Hepatocyte (in vitro differentiated cells): Measurements from ENCODE around the gene SHF. TPM values are rescaled to one million over a fixed set of nuclear protein-coding genes. Genes with fewer than 3 reads are reported as not detected.

ENCODE experiments used
- DNase-seq: peaks from one replicate; pipeline ENCODE4 v3.0.0-alpha.2; 2016; ENCODE audit warnings: low spot score
- H2AFZ ChIP-seq: fragments of 200-600 bp; sonication (generic); 2 replicates; pipeline ENCODE4 v1.6.0; 2016; ENCODE audit warnings: antibody characterized with exemption, mild to moderate bottlenecking
- H3K27ac ChIP-seq: fragments of 200-600 bp; sonication (generic); 2 replicates; pipeline ENCODE4 v1.5.1; 2016; ENCODE audit warnings: mild to moderate bottlenecking
- H3K27me3 ChIP-seq: fragments of 200-600 bp; sonication (generic); 2 replicates; pipeline ENCODE4 v1.6.1; 2016
- H3K36me3 ChIP-seq: fragments of 200-600 bp; sonication (generic); replicated peaks from 2 replicates; pipeline ENCODE4 v1.5.1; 2016; ENCODE audit warnings: low read depth; ENCODE audit not compliant: insufficient read depth
- H3K4me1 ChIP-seq: fragments of 200-600 bp; sonication (generic); 2 replicates; pipeline ENCODE4 v1.5.1; 2016; ENCODE audit warnings: mild to moderate bottlenecking, moderate library complexity; ENCODE audit not compliant: insufficient read depth
- H3K4me2 ChIP-seq: fragments of 200-600 bp; sonication (generic); 2 replicates; pipeline ENCODE4 v1.6.0; 2016
- H3K4me3 ChIP-seq: fragments of 200-600 bp; sonication (generic); 2 replicates; pipeline ENCODE4 v1.5.1; 2016; ENCODE audit warnings: mild to moderate bottlenecking
- H3K79me2 ChIP-seq: fragments of 200-600 bp; sonication (generic); 2 replicates; pipeline ENCODE4 v1.6.0; 2017; ENCODE audit warnings: mild to moderate bottlenecking
- H3K9me2 ChIP-seq: fragments of 200-600 bp; sonication (generic); replicated peaks from 2 replicates; pipeline ENCODE4 v1.6.0; 2017; ENCODE audit warnings: mild to moderate bottlenecking; ENCODE audit not compliant: insufficient read depth
- H3K9me3 ChIP-seq: fragments of 200-600 bp; sonication (generic); 2 replicates; pipeline ENCODE4 v1.5.1; 2016; ENCODE audit warnings: low read depth, mild to moderate bottlenecking
- H4K20me1 ChIP-seq: fragments of 200-600 bp; sonication (generic); 2 replicates; pipeline ENCODE4 v1.6.0; 2016; ENCODE audit warnings: mild to moderate bottlenecking; ENCODE audit not compliant: insufficient read depth, poor library complexity, severe bottlenecking
- EZH2 ChIP-seq: fragments of 200-600 bp; sonication (generic); IDR thresholded peaks from 2 replicates; pipeline ENCODE4 v1.6.1; 2016; ENCODE audit warnings: antibody characterized with exemption, mild to moderate bottlenecking, borderline replicate concordance
- EZH2phosphoT487 ChIP-seq: fragments of 200-600 bp; sonication (generic); IDR thresholded peaks from one replicate; pipeline ENCODE4 v1.6.1; 2018; ENCODE audit warnings: antibody characterized with exemption, mild to moderate bottlenecking, low read depth, moderate library complexity; ENCODE audit not compliant: unreplicated experiment, severe bottlenecking
- WGBS: methylation state at CpG from one replicate; pipeline ENCODE4 v1.1.6; 2016; ENCODE audit warnings: low lambda C conversion rate; ENCODE audit errors: missing lambda C conversion rate; 5-methylcytosine and 5-hydroxymethylcytosine counted together
- polyA plus RNA-seq: library from polyadenylated mRNA; unstranded; fragments of >200 nt; fragmentation: Nextera tagmentation; extraction: Ambion mirVana; gene quantifications from 2 replicates; pipeline ENCODE4 v1.2.1, GENCODE V29; 2016
- total RNA-seq: library from RNA; depleted of rRNA; stranded (reverse); fragments of >200 nt; gene quantifications from 2 replicates; pipeline ENCODE4 v1.2.3, GENCODE V29; 2014
- TF ChIP-seq, protein P1 (sequence below): fragments of 200-600 bp; sonication (generic); IDR thresholded peaks from 2 replicates; pipeline ENCODE4 v1.5.1; 2016; ENCODE audit warnings: antibody characterized with exemption, mild to moderate bottlenecking; ENCODE audit not compliant: poor library complexity

SHF gene
- total and polyA plus RNA-seq, 2 experiments from 2014 or later = 13.3 to 15.0 TPM

DNA sequence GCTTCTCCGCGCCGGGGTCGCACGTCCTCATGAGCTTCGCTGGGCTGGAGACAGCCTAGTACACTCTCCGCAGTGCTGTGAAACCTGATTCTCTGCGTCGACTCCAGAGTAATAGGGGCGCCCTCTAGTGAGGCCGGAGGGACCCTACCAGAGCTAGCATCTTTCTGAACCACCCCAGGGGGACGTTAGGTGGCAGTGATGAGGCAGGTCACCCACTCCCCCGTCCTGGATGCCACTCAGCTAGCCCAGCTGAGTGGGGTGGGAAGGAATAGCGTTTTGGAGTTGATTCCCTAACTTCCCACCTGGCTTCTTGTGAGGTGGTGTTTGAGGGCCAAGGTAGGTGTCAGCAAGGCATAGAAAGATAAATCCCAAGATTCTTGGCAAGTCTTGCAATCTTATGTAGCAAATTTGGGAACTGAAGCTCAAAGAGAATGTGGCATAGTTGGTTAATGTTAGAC, 69.6 kb downstream of the SHF start:
- peak overlapping the region; percentile 68 for H3K4me2 ChIP-seq
- H4K20me1 ChIP-seq = no peaks in the 10 kb centered on the region
- H3K4me1 ChIP-seq = peaks cover 14% of the 10 kb centered on the region
- peak; percentile 96 for DNase-seq
- H3K36me3 ChIP-seq = no peaks in the 10 kb centered on the region
- TF ChIP-seq, protein P1, sequence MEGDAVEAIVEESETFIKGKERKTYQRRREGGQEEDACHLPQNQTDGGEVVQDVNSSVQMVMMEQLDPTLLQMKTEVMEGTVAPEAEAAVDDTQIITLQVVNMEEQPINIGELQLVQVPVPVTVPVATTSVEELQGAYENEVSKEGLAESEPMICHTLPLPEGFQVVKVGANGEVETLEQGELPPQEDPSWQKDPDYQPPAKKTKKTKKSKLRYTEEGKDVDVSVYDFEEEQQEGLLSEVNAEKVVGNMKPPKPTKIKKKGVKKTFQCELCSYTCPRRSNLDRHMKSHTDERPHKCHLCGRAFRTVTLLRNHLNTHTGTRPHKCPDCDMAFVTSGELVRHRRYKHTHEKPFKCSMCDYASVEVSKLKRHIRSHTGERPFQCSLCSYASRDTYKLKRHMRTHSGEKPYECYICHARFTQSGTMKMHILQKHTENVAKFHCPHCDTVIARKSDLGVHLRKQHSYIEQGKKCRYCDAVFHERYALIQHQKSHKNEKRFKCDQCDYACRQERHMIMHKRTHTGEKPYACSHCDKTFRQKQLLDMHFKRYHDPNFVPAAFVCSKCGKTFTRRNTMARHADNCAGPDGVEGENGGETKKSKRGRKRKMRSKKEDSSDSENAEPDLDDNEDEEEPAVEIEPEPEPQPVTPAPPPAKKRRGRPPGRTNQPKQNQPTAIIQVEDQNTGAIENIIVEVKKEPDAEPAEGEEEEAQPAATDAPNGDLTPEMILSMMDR = peak; percentile 100
- TF ChIP-seq EZH2 = no peak
- H3K4me3 ChIP-seq = no peak overlapping the region
- no peaks in the 10 kb centered on the region for H3K9me3 ChIP-seq
- peaks cover 43% of the 10 kb centered on the region for H3K27me3 ChIP-seq
- H2AFZ ChIP-seq = no peak overlapping the region
- H3K79me2 ChIP-seq = no peaks in the 10 kb centered on the region
- 2% methylated on average over 14 of the region's 14 CpGs for WGBS
- H3K9me2 ChIP-seq = no peaks in the 10 kb centered on the region
- no peak overlapping the region for H3K27ac ChIP-seq

- DNase-seq = no peak
These were observed 70.2 kb downstream of the SHF start for GRCh38 chr15:45117308-45118130.

More at GRCh38 chr15:45117308-45118130, 70.2 kb downstream of the SHF start:
- 73% methylated on average over 33 of the region's 33 CpGs for WGBS
- no peaks in the 10 kb centered on the region for H3K9me2 ChIP-seq
- peaks cover 20% of the 10 kb centered on the region for H3K4me1 ChIP-seq
- no peaks in the 10 kb centered on the region for H3K9me3 ChIP-seq
- no peak overlapping the region for H3K4me3 ChIP-seq
- H3K79me2 ChIP-seq = no peaks in the 10 kb centered on the region
- no peak overlapping the region for H2AFZ ChIP-seq
- H3K27ac ChIP-seq = no peak overlapping the region
- H3K27me3 ChIP-seq = peaks cover 49% of the 10 kb centered on the region
- H3K36me3 ChIP-seq = no peaks in the 10 kb centered on the region
- H4K20me1 ChIP-seq = no peaks in the 10 kb centered on the region
- no peak for TF ChIP-seq EZH2
- TF ChIP-seq, protein P1 = no peak
- TF ChIP-seq EZH2phosphoT487 = no peak
- H3K4me2 ChIP-seq = peak overlapping the region; percentile 68

Other genes starting within 250 kb of the SHF start
- gene TERB2, start 231.3 kb downstream of the SHF start, total RNA-seq = not detected in 2 replicates
- gene TERB2, start 231.3 kb downstream of the SHF start, polyA plus RNA-seq = 0.19 TPM in 1 of 2 replicates, not detected in the other
- 112 and 116 TPM in 2 replicates for gene SORD, start 164.8 kb downstream of the SHF start, total RNA-seq
- 63.0 and 81.8 TPM in 2 replicates for gene SORD, start 164.8 kb downstream of the SHF start, polyA plus RNA-seq
- gene DUOX2, start 73.8 kb downstream of the SHF start, total RNA-seq = 34.2 and 37.4 TPM in 2 replicates
- gene DUOX2, start 73.8 kb downstream of the SHF start, polyA plus RNA-seq = 21.4 and 25.8 TPM in 2 replicates
- gene DUOXA2, start 73.6 kb downstream of the SHF start, total RNA-seq = 13.8 and 24.6 TPM in 2 replicates
- gene DUOXA2, start 73.6 kb downstream of the SHF start, polyA plus RNA-seq = 35.8 and 40.1 TPM in 2 replicates
- gene DUOXA1, start 58.1 kb downstream of the SHF start, total RNA-seq = 7.5 and 10.9 TPM in 2 replicates
- gene DUOXA1, start 58.1 kb downstream of the SHF start, polyA plus RNA-seq = 6.3 and 15.2 TPM in 2 replicates
- gene DUOX1, start 58.0 kb downstream of the SHF start, total RNA-seq = 3.3 and 3.8 TPM in 2 replicates
- gene DUOX1, start 58.0 kb downstream of the SHF start, polyA plus RNA-seq = 4.3 and 7.7 TPM in 2 replicates
- gene SLC28A2, start 64.3 kb upstream of the SHF start, total RNA-seq = 1.5 and 1.8 TPM in 2 replicates
- gene SLC28A2, start 64.3 kb upstream of the SHF start, polyA plus RNA-seq = 0.29 and 1.5 TPM in 2 replicates
- 231 and 268 TPM in 2 replicates for gene GATM, start 190.6 kb upstream of the SHF start, total RNA-seq
- 64.3 and 87.6 TPM in 2 replicates for gene GATM, start 190.6 kb upstream of the SHF start, polyA plus RNA-seq